ENCODE results near the gene SDF4. TPM values are rescaled to one million over a fixed set of nuclear protein-coding genes. Genes with fewer than 3 reads are reported as not detected.
A peak's percentile ranks its signal among the peaks of the same experiment; 100 is the strongest.

Gene SDF4
- total RNA-seq, 1 experiment from 2014 or later = 82.0 TPM

GRCh38 chr1:1259540-1259939 lies 27.7 kb upstream of the SDF4 start:
- Histone ChIP-seq H3K23ac (ENCODE audit: insufficient read length, low read depth, low read length) (no peak overlapping the region), H3K4me1 (ENCODE audit: insufficient read depth, low read length) (no peaks in the 10 kb centered on the region), H3K27me3 (ENCODE audit: insufficient read depth, low read length) (no peaks in the 10 kb centered on the region), H3K23me2 (ENCODE audit: insufficient read length, low read depth, low read length, poor library complexity, severe bottlenecking) (no peaks in the 10 kb centered on the region), H3K79me1 (ENCODE audit: insufficient read depth, low read depth, low read length, poor library complexity, severe bottlenecking) (no peaks in the 10 kb centered on the region), H3K9ac (ENCODE audit: extremely low read depth, insufficient read length, low read length) (no peak overlapping the region), H2BK12ac (ENCODE audit: insufficient read length, low read depth, low read length) (no peak overlapping the region), H4K20me1 (ENCODE audit: control insufficient read depth, insufficient read depth, insufficient read length) (no peaks in the 10 kb centered on the region), H3T11ph (ENCODE audit: low read length) (no peak overlapping the region), H3K4me2 (ENCODE audit: insufficient read depth, insufficient read length, low read length) (no peak overlapping the region), H2BK20ac (ENCODE audit: low read depth, low read length, poor library complexity, severe bottlenecking) (no peak overlapping the region), H3K14ac (ENCODE audit: insufficient read depth, low read length) (no peak overlapping the region), H2AFZ (ENCODE audit: low read length) (no peak overlapping the region), H3K4ac (ENCODE audit: low read depth, low read length) (no peak overlapping the region), H3K27ac (ENCODE audit: insufficient read length, low read depth, low read length) (no peak overlapping the region), H4K91ac (ENCODE audit: insufficient read length, low read depth, low read length) (no peak overlapping the region), H2BK120ac (ENCODE audit: low read depth, low read length, poor library complexity, severe bottlenecking) (no peak overlapping the region), H3K18ac (ENCODE audit: insufficient read length, low read depth, low read length) (no peak overlapping the region), H4K5ac (ENCODE audit: insufficient read length, low read depth, low read length) (no peak overlapping the region), H4K8ac (replicated peaks; ENCODE audit: insufficient read length, low read depth, low read length) (no peak overlapping the region), H2AK5ac (ENCODE audit: insufficient read length, low read length) (no peak overlapping the region), H3K9me3 (ENCODE audit: control insufficient read depth, low read depth, low read length) (no peaks in the 10 kb centered on the region), H2BK5ac (ENCODE audit: insufficient read length, low read length) (no peak overlapping the region), H3K56ac (ENCODE audit: insufficient read length, low read depth, low read length) (no peak overlapping the region), H2BK15ac (ENCODE audit: low read depth, low read length) (no peak overlapping the region), H3K79me2 (ENCODE audit: insufficient read depth, low read length) (no peaks in the 10 kb centered on the region)
- Mint-ChIP-seq H3K27me3 (ENCODE audit: low read depth) (peaks cover 3% of the 10 kb centered on the region; the same call in 1 of the 2 replicates), H3K36me3 (ENCODE audit: insufficient read depth in 1 of 3, low read depth in 3 of 3) (peaks cover 37 to 84% (median 69%) of the 10 kb centered on the region in 3 experiments; a peak in 6 of 7 replicates), H3K4me3 (no peak overlapping the region; a peak in 1 of 5 replicates), H3K9me3 (no peaks in the 10 kb centered on the region; a peak in 2 of 5 replicates), H3K27ac (peak overlapping the region in 2 of 3 experiments; percentile 86 to 92; a peak in 6 of 7 replicates), H3K4me1 (peaks cover 14 to 27% of the 10 kb centered on the region in 2 experiments)
- WGBS (ENCODE audit: extremely low coverage, insufficient read length, low lambda C conversion rate) = no CpG with 5 or more reads among the region's 18 CpGs
- no peak for TF ChIP-seq CTCF (conservative IDR thresholded peaks at IDR 0.05)
- no peak for DNase-seq

Measured in H9 (cell line).